HG03159 (cell line): ENCODE data around the gene CACNB4.

ENCODE experiments used
- ATAC-seq: cut with Tn5 transposase; IDR thresholded peaks from one replicate; pipeline ENCODE4 v1.9.1; 2021; ENCODE audit warnings: mild to moderate bottlenecking, moderate library complexity; ENCODE audit not compliant: unreplicated experiment

CACNB4 gene

DNA sequence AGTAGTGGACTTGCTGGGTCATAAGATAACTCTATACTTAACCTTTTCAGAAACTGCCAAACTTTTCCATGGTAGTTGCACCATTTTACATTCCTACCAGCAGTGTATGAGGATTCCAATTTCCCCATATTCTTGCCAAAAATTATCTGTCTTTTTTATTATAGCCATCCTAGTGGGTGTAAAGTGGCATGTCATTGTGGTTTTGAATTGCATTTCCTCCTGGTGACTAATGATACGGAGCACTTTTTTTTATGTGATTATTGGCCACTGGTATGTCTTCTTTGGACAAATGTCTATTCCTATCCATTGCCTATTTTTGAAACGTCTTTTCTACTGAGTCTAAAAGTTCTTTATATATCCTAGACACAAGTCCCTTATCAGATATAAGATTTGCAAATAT lies 44.3 kb downstream of the CACNB4 start:
- ATAC-seq = no peak

- no peak for ATAC-seq
Measured at GRCh38 chr2:152051436-152051835, 47.4 kb downstream of the CACNB4 start.

DNA sequence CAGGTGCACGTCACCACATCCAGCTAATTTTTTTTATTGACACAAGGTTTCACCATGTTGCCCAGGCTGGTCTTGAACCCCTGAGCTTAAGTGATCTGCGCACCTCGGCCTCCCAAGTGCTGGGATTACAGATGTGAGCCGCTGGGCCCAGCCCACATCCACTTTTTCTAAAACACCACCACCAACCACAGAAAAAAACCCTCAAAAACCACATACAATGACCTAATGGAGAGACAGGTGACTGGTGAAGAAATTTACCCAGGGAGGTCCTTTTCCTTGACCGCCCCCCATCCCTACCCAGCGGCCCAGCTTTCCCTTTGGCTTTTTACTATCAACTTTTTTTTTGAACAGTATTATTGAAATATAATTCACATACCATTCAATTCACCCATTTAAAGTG lies 47.9 kb downstream of the CACNB4 start:
- ATAC-seq = no peak

DNA sequence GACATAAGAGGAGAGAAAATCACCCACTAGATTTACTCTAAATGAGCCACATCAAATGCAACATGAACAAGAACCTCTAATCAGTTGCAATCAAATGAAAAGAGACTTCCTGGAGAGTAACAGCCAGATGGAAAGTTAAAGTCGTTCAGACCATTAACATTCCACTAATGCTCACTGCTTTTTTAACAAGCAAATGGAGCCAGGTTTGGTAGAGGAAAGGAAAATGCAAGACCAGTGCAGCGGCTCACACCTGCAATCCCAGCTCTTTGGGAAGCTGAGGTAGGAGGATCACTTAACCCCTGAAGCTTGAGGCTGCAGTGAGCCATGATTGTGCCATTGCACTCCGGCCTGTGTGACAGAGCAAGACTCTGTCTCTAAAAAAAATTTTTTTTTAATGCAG lies 48.5 kb downstream of the CACNB4 start:
- ATAC-seq = no peak

GRCh38 chr2:152049541-152049940 lies 49.3 kb downstream of the CACNB4 start:
- ATAC-seq = no peak

DNA sequence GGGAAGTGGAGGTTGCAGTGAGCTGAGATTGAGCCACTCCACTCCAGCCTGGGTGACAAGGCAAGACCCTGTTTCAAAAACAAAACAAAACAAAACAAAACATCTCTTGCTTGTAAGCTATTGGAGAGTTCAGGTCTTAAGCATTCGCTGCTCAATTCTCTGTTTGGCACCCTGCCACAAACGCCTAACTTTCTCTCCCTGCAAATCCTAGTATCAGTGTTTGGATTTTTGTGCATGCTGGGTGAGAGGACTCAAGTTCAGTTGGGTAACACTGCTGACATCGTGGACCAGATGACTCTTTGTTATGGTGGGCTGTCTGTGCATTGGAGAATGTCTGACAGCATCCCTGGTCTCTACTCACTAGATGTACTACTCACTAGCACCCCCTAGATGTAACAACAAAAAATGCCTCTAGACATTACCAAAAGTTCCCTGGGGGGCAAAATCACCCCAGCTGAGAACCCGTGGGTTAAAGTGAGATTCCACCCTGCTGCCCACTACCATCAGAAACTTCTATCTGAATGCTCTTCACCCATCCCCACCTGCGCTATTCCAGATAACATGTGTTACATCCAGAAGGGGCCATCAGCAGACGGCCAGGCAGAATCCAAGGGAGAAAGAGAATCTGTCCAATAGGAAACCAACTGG lies 50.9 kb downstream of the CACNB4 start:
- ATAC-seq = no peak

DNA sequence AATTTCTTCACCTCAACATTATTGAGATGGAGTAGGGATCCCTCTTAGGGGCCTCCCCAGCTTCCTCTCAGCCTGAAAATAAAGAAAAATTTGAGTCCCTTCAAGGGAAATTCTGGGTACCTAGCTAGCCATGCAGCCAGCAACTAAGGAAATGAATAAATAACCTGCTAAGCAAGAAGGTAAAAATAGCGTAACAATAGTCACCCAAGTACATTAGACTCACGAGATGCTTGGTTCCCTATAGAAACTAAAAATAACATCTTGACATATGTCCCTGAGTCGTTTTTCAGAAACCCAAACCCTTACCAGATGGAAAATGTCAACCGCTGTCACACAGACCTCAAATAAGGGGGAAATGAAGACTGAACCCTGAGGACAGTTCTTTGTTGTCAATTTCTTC lies 51.9 kb downstream of the CACNB4 start:
- ATAC-seq = peak; percentile 77

GRCh38 chr2:152042636-152043615 lies 55.9 kb downstream of the CACNB4 start:
- no peak for ATAC-seq

GRCh38 chr2:152038441-152038958 lies 60.3 kb downstream of the CACNB4 start:
- no peak for ATAC-seq

- no peak for ATAC-seq
Measured at GRCh38 chr2:152037743-152038435, 61.0 kb downstream of the CACNB4 start.

- peak; percentile 85 for ATAC-seq
Measured at GRCh38 chr2:152036611-152037469, 62.0 kb downstream of the CACNB4 start.

DNA sequence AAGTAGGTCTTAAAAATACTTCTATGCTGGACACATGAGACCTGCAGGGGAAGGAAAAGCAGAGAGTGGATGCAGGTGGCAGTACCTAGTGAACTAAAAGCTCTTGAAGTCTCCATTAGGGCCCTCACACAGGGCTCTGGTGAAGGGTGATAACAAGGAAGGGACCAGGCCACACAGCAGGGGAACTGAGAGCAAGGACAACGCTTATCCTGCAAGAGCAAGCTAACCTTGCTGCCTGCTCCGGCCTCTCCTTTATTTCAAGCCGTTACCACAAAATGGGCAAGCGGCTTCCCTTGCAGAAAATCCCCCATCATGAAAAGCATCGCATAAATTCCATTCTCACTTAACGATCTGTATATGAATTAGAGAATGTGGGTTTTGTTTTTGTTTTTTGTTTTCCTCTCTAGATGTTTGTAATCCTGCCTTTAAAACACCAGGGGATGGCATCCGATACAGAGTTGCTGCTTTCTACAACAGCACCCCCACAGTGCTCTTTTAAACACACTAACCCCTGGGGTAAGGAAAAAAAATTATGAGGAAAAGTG lies 64.5 kb downstream of the CACNB4 start:
- ATAC-seq = no peak

GRCh38 chr2:152033011-152033925 lies 65.6 kb downstream of the CACNB4 start:
- no peak for ATAC-seq

- peak; percentile 4 for ATAC-seq
Measured at GRCh38 chr2:152031747-152032306, 67.0 kb downstream of the CACNB4 start.

- peak; percentile 46 for ATAC-seq
Measured at GRCh38 chr2:152030596-152031328, 68.1 kb downstream of the CACNB4 start.

- peak; percentile 37 for ATAC-seq
Measured at GRCh38 chr2:152028182-152028862, 70.5 kb downstream of the CACNB4 start.

GRCh38 chr2:152025678-152026287 lies 73.1 kb downstream of the CACNB4 start:
- ATAC-seq = peak; percentile 92
